HCT116 (cell line): ENCODE measurements around the gene PDE6H. TPM values are rescaled to one million over a fixed set of nuclear protein-coding genes. Genes with fewer than 3 reads are reported as not detected.

ENCODE experiments used
- ATAC-seq: fragments of 200-7000 bp; cut with Tn5 transposase; 2 replicates; pipeline ENCODE4 v1.9.1; 2020; ENCODE audit warnings: mild to moderate bottlenecking, moderate library complexity
- BruUV-seq: library from RNA; stranded (reverse); fragments of 400-500 nt; replicated peaks from 2 replicates; lab custom pipeline; 2021; lab: Mats Ljungman, UMichigan
- CTCF ChIA-PET: fragments of 300-600 bp; sonication (Branson Sonifier 250); formaldehyde crosslinking; loops from one replicate; lab custom pipeline; 2021; ENCODE audit warnings: antibody characterized with exemption; lab: Charles Lee
- POLR2A ChIA-PET: fragments of 300-600, 350-600 bp; sonication (Branson Sonifier 250); formaldehyde crosslinking; loops from one replicate; lab custom pipeline; 2021; ENCODE audit warnings: antibody characterized with exemption; lab: Charles Lee
- RAD21 ChIA-PET, 2 experiments: fragments of 300-600 bp; sonication (Branson Sonifier 250); formaldehyde crosslinking; loops; one replicate each; lab custom pipeline; 2023; ENCODE audit warnings: low total read pairs in 2 of 2; ENCODE audit not compliant: uncharacterized antibody in 2 of 2, unreplicated experiment in 2 of 2, low non-redundant PET in 1 of 2; lab: Charles Lee
- DNase-seq: peaks from one replicate; pipeline ENCODE4 v3.0.0-alpha.2; 2010; ENCODE audit warnings: low read depth, low spot score
- H2AFZ ChIP-seq: fragments of 200-600 bp; shearing (Covaris generic), sonication (generic); 2 replicates; pipeline ENCODE4 v1.6.1; 2017; ENCODE audit warnings: low read depth, mixed run types, mixed read lengths, antibody characterized with exemption, low read length; ENCODE audit not compliant: poor library complexity, severe bottlenecking
- H3K27ac ChIP-seq: 2 replicates; pipeline ENCODE4 v1.5.1; 2012; ENCODE audit warnings: low read depth, low read length
- H3K27me3 ChIP-seq: fragments of 200-600 bp; sonication (generic); 2 replicates; pipeline ENCODE4 v1.6.1; 2016; ENCODE audit warnings: mixed run types, low read length, mixed read lengths; ENCODE audit not compliant: insufficient read depth
- H3K36me3 ChIP-seq, 2 experiments: fragments of 200-500 bp in 1 of 2; fragments of 200-600 bp in 1 of 2; sonication (Bioruptor generic) in 1 of 2; sonication (generic) in 1 of 2; 2 replicates each; pipeline versions ENCODE4 v1.5.1 to v1.6.1; 2014 to 2016; ENCODE audit warnings: low read length in 2 of 2, inconsistent platforms in 1 of 2, mixed read lengths in 1 of 2, mixed run types in 1 of 2; ENCODE audit not compliant: insufficient read depth in 2 of 2, control insufficient read depth in 1 of 2
- H3K4me1 ChIP-seq, 2 experiments: fragments of 200-600 bp in 1 of 2; sonication (generic) in 1 of 2; 2 replicates each; pipeline versions ENCODE4 v1.5.1 to v1.6.1; 2012 to 2017; ENCODE audit warnings: low read length in 2 of 2, inconsistent platforms in 1 of 2, mild to moderate bottlenecking in 1 of 2, mixed read lengths in 1 of 2, mixed run types in 1 of 2, moderate library complexity in 1 of 2; ENCODE audit not compliant: insufficient read depth in 2 of 2, control insufficient read depth in 1 of 2
- H3K4me2 ChIP-seq: fragments of 200-600 bp; sonication (generic); 2 replicates; pipeline ENCODE4 v1.6.1; 2017; ENCODE audit warnings: mixed run types, low read length, mixed read lengths
- H3K4me3 ChIP-seq, 2 experiments: fragments of 200-600 bp in 1 of 2; sonication (generic) in 1 of 2; replicated peaks in 1 of 2; 2 replicates each; pipeline ENCODE4 v1.5.1; 2011 to 2016; ENCODE audit warnings: low read length in 2 of 2, control low read depth in 1 of 2, low read depth in 1 of 2, mild to moderate bottlenecking in 1 of 2, mixed read lengths in 1 of 2, mixed run types in 1 of 2
- H3K79me2 ChIP-seq: fragments of 200-600 bp; sonication (generic); 2 replicates; pipeline ENCODE4 v1.6.1; 2017; ENCODE audit warnings: mild to moderate bottlenecking, mixed run types, low read length, moderate library complexity, mixed read lengths; ENCODE audit not compliant: insufficient read depth
- H3K9ac ChIP-seq: fragments of 200-600 bp; sonication (generic); 2 replicates; pipeline ENCODE4 v1.6.1; 2016; ENCODE audit warnings: low read length, mixed read lengths
- H3K9me2 ChIP-seq: fragments of 200-600 bp; sonication (generic), shearing (Covaris generic); 2 replicates; pipeline ENCODE4 v1.6.1; 2017; ENCODE audit warnings: mixed run types, mild to moderate bottlenecking, moderate library complexity; ENCODE audit not compliant: insufficient read depth
- H3K9me3 ChIP-seq, 2 experiments: fragments of 200-500 bp in 1 of 2; fragments of 200-600 bp in 1 of 2; sonication (Bioruptor generic) in 1 of 2; sonication (generic) in 1 of 2; 2 replicates each; pipeline ENCODE4 v1.6.1; 2014 to 2017; ENCODE audit warnings: low read length in 2 of 2, mixed read lengths in 2 of 2, inconsistent platforms in 1 of 2, low read depth in 1 of 2, mild to moderate bottlenecking in 1 of 2, mixed run types in 1 of 2, moderate library complexity in 1 of 2; ENCODE audit not compliant: control insufficient read depth in 1 of 2, insufficient read depth in 1 of 2
- H4K20me1 ChIP-seq: fragments of 200-600 bp; sonication (generic), shearing (Covaris generic); 2 replicates; pipeline ENCODE4 v1.6.1; 2017; ENCODE audit warnings: mixed run types, mild to moderate bottlenecking, moderate library complexity; ENCODE audit not compliant: insufficient read depth
- CBX3 ChIP-seq: IDR thresholded peaks from 2 replicates; pipeline ENCODE4 v1.6.1; 2012; ENCODE audit warnings: low read depth
- EGR1 ChIP-seq: IDR thresholded peaks from 2 replicates; pipeline ENCODE4 v1.6.1; 2012; ENCODE audit warnings: low read depth
- ELF1 ChIP-seq: IDR thresholded peaks from 2 replicates; pipeline ENCODE4 v1.6.1; 2012; ENCODE audit warnings: low read depth, borderline replicate concordance
- EZH2 ChIP-seq: fragments of 200-600 bp; sonication (generic); IDR thresholded peaks from 2 replicates; pipeline ENCODE4 v1.6.1; 2017; ENCODE audit warnings: antibody characterized with exemption, mixed run types
- EZH2phosphoT487 ChIP-seq: fragments of 200-600 bp; IDR thresholded peaks from 2 replicates; pipeline ENCODE4 v1.6.1; 2018; ENCODE audit warnings: antibody characterized with exemption, borderline replicate concordance
- JUND ChIP-seq: IDR thresholded peaks from 2 replicates; pipeline ENCODE4 v1.6.1; 2012
- POLR2AphosphoS5 ChIP-seq: IDR thresholded peaks from 2 replicates; pipeline ENCODE4 v1.6.1; 2011; ENCODE audit warnings: mild to moderate bottlenecking, low read depth, low read length, moderate library complexity
- RAD21 ChIP-seq: IDR thresholded peaks from 2 replicates; pipeline ENCODE4 v1.6.1; 2012; ENCODE audit warnings: low read depth, mild to moderate bottlenecking
- SP1 ChIP-seq: IDR thresholded peaks from 2 replicates; pipeline ENCODE4 v1.6.1; 2012; ENCODE audit warnings: low read depth
- TCF7L2 ChIP-seq: IDR thresholded peaks from 2 replicates; pipeline ENCODE4 v1.7.0; 2011; ENCODE audit warnings: borderline replicate concordance, inconsistent platforms; ENCODE audit not compliant: insufficient read depth, insufficient read length; ENCODE audit errors: extremely low read depth
- YY1 ChIP-seq: IDR thresholded peaks from 2 replicates; pipeline ENCODE4 v1.6.1; 2011; ENCODE audit warnings: low read length, low read depth, moderate library complexity, mild to moderate bottlenecking; ENCODE audit not compliant: insufficient replicate concordance; ENCODE audit errors: extremely low read depth
- ZFX ChIP-seq: fragments of 450-650 bp; IDR thresholded peaks from 2 replicates; pipeline ENCODE4 v1.6.1; 2017
- ZNF274 ChIP-seq: fragments of 200-500 bp; sonication (Bioruptor generic); IDR thresholded peaks from 2 replicates; pipeline ENCODE4 v1.6.1; 2014; ENCODE audit warnings: mild to moderate bottlenecking, low read depth, low read length, inconsistent platforms
- intact Hi-C: fragments of 100-400 bp; cut with micrococcal nuclease; formaldehyde crosslinking; loops from 2 replicates; pipeline ENCODE4 v1.10.0; 2022
- total RNA-seq: library from RNA; stranded (reverse); gene quantifications from one replicate; pipeline ENCODE4 v1.2.1, GENCODE V29; 2021; ENCODE audit not compliant: unreplicated experiment
- TF ChIP-seq, protein P1 (sequence below): IDR thresholded peaks from 2 replicates; pipeline ENCODE4 v1.6.1; 2012
- TF ChIP-seq, protein P2 (sequence below): IDR thresholded peaks from 2 replicates; pipeline ENCODE4 v1.6.1; 2012
- TF ChIP-seq, protein P3 (sequence below): IDR thresholded peaks from 2 replicates; pipeline ENCODE4 v1.6.1; 2012; ENCODE audit warnings: low read depth
- TF ChIP-seq, protein P4 (sequence below): IDR thresholded peaks from 2 replicates; pipeline ENCODE4 v1.6.1; 2011; ENCODE audit warnings: mild to moderate bottlenecking, low read length, moderate library complexity; ENCODE audit not compliant: insufficient replicate concordance; ENCODE audit errors: extremely low read depth

The PDE6H gene
- total RNA-seq, 1 experiment from 2014 or later: not detected

DNA sequence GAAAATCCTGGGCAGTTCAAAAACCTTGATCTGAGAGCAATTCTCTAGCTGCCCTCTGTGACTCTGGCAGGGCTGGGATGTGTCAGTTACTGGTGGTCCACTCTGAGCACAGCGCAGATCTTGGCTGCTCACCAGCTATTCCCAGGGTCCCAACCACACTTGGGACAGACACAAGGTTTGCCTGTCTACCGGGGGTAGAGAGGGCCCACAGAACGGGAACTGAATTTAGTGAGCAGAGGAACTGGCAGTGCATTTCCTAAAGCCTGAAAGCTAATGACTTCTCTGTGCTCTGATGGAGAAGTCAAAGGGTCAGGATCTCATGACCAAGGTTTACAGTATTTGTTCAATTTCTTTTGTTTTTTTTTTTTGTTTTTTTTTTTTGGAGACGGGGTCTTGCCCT lies 2.6 kb downstream of the PDE6H start (continued):
- no peak for TF ChIP-seq POLR2AphosphoS5
- TF ChIP-seq EZH2phosphoT487: no peak
- TF ChIP-seq YY1: no peak

DNA sequence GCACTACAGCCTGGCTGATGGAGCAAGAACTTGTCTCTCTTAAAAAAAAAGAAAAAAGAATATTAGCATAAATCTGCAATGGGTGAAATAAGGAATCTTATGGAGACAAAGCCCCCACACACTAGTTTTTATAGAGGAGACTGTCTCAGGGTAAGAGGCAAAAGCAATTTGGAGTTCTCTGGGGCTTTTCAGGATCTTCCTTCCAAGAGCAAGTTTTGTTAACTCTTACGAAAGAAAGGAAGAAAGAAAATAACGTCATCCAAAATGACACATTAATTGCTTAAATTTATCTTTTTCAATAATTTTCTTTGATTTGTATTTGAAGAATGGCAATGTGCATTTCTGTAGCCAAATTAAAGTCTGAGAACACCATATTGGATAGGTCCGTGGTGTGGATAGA lies 3.8 kb downstream of the PDE6H start:
- no peak for DNase-seq
- no peaks in the 10 kb centered on the region for H3K9me2 ChIP-seq
- H3K9me3 ChIP-seq: no peaks in the 10 kb centered on the region
- intact Hi-C loops: no loop called here
- H3K9ac ChIP-seq: no peak overlapping the region
- H4K20me1 ChIP-seq: no peaks in the 10 kb centered on the region
- no peaks in the 10 kb centered on the region for H3K36me3 ChIP-seq
- H3K27me3 ChIP-seq: no peaks in the 10 kb centered on the region
- no TSS peak for BruUV-seq
- no peak overlapping the region for H3K4me3 ChIP-seq
- no peak overlapping the region for H3K27ac ChIP-seq
- TF ChIP-seq ZFX (no peak), TCF7L2 (no peak), JUND (no peak), RAD21 (no peak), CBX3 (no peak), EGR1 (no peak), SP1 (no peak), ZNF274 (no peak), EZH2phosphoT487 (no peak), EZH2 (no peak), YY1 (no peak), ELF1 (no peak)
- TF ChIP-seq, protein P1, sequence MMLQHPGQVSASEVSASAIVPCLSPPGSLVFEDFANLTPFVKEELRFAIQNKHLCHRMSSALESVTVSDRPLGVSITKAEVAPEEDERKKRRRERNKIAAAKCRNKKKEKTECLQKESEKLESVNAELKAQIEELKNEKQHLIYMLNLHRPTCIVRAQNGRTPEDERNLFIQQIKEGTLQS: no peak
- TF ChIP-seq, protein P2, sequence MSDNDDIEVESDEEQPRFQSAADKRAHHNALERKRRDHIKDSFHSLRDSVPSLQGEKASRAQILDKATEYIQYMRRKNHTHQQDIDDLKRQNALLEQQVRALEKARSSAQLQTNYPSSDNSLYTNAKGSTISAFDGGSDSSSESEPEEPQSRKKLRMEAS: no peak
- TF ChIP-seq, protein P3, sequence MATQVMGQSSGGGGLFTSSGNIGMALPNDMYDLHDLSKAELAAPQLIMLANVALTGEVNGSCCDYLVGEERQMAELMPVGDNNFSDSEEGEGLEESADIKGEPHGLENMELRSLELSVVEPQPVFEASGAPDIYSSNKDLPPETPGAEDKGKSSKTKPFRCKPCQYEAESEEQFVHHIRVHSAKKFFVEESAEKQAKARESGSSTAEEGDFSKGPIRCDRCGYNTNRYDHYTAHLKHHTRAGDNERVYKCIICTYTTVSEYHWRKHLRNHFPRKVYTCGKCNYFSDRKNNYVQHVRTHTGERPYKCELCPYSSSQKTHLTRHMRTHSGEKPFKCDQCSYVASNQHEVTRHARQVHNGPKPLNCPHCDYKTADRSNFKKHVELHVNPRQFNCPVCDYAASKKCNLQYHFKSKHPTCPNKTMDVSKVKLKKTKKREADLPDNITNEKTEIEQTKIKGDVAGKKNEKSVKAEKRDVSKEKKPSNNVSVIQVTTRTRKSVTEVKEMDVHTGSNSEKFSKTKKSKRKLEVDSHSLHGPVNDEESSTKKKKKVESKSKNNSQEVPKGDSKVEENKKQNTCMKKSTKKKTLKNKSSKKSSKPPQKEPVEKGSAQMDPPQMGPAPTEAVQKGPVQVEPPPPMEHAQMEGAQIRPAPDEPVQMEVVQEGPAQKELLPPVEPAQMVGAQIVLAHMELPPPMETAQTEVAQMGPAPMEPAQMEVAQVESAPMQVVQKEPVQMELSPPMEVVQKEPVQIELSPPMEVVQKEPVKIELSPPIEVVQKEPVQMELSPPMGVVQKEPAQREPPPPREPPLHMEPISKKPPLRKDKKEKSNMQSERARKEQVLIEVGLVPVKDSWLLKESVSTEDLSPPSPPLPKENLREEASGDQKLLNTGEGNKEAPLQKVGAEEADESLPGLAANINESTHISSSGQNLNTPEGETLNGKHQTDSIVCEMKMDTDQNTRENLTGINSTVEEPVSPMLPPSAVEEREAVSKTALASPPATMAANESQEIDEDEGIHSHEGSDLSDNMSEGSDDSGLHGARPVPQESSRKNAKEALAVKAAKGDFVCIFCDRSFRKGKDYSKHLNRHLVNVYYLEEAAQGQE: no peak
- TF ChIP-seq, protein P4, sequence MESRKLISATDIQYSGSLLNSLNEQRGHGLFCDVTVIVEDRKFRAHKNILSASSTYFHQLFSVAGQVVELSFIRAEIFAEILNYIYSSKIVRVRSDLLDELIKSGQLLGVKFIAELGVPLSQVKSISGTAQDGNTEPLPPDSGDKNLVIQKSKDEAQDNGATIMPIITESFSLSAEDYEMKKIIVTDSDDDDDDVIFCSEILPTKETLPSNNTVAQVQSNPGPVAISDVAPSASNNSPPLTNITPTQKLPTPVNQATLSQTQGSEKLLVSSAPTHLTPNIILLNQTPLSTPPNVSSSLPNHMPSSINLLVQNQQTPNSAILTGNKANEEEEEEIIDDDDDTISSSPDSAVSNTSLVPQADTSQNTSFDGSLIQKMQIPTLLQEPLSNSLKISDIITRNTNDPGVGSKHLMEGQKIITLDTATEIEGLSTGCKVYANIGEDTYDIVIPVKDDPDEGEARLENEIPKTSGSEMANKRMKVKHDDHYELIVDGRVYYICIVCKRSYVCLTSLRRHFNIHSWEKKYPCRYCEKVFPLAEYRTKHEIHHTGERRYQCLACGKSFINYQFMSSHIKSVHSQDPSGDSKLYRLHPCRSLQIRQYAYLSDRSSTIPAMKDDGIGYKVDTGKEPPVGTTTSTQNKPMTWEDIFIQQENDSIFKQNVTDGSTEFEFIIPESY: no peak
- TF ChIP-seq, all 23 proteins: peak for 0
- Histone ChIP-seq H3K79me2 (no peaks in the 10 kb centered on the region), H3K4me2 (no peak overlapping the region), H2AFZ (no peak overlapping the region), H3K4me1 (no peaks in the 10 kb centered on the region)
- RAD21 ChIA-PET: no interaction called here
- no peak for ATAC-seq
- CTCF ChIA-PET: no interaction called here
- POLR2A ChIA-PET: no interaction called here
